Measurements from ENCODE around the gene SLC15A1.

GRCh38 chr13:98775386-98775785 is 22.9 kb upstream of the SLC15A1 start:
- TF ChIP-seq CTCF (IDR thresholded peaks at IDR 0.05 in 4 of 5, conservative IDR thresholded peaks at IDR 0.05 in 1 of 5) = no peak
- no peak for TF ChIP-seq POLR2A (IDR thresholded peaks at IDR 0.05)

Data from gastrocnemius medialis (tissue), 4 donors.